Stimulated activated CD8-positive, alpha-beta memory T cell treated with anti-CD3 and anti-CD28 coated beads, Interleukin-4, amount 100 ng/mL, for 48 hours (primary cell): ENCODE results near the gene SMCO2.

ENCODE experiments used
- DNase-seq: peaks from one replicate; pipeline ENCODE4 v3.0.0-alpha.2; 2020

Gene SMCO2

GRCh38 chr12:27446436-27446835 lies at the start of gene SMCO2:
SMCO2 (plus strand) TSS chr12:27446736; CDS start chr12:27470632, 23,896 bp downstream.
- no peak for DNase-seq

GRCh38 chr12:27398466-27398865 lies 48.1 kb upstream of the SMCO2 start:
- no peak for DNase-seq

- DNase-seq = no peak
Observed at GRCh38 chr12:27399074-27399473, 47.5 kb upstream of the SMCO2 start.

DNA sequence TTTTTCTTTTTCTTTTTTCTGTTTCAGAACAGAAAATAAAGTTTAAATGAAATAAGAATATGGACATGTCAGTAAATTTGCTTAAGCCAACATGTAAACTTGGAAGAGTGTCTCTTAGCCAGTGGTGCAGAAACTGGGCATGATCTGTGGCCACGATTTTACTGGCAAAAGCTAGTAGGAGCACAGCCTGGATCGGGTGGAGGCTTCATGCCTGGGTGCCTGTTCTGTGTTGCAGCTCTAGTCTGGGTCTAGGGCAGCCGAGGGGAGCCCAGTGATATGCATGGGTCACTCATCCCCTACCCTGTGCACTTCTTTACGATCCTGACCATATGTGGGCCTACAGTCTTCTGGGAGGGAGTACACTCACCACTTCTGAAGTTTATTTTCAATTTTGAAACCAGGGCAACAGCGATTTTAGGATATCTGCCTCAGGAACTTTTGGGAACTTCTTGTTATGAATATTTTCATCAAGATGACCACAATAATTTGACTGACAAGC lies 45.6 kb upstream of the SMCO2 start:
- DNase-seq = no peak

GRCh38 chr12:27412047-27412446 lies 34.5 kb upstream of the SMCO2 start:
- no peak for DNase-seq

DNA sequence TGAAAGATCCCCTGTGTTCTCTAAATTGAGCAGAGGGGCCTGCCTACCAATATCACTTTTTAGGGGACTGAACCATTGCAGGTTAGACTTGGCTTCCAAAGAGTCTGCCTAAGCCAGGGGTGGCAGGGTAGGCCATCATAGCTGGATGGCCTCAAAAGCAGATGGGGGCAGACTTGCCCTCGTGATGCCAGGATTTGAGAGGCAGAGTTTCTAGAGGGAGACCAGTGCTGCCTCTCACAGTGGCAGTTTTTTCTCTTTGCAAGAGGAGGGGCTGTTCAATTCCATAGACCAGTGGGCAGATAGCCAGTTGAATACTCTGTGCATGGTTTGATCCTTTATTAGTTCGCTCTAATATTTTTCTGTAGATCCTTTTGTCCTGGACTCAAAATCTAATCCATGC lies 23.8 kb upstream of the SMCO2 start:
- no peak for DNase-seq

- DNase-seq = no peak
Observed at GRCh38 chr12:27424631-27425230, 21.8 kb upstream of the SMCO2 start.

DNA sequence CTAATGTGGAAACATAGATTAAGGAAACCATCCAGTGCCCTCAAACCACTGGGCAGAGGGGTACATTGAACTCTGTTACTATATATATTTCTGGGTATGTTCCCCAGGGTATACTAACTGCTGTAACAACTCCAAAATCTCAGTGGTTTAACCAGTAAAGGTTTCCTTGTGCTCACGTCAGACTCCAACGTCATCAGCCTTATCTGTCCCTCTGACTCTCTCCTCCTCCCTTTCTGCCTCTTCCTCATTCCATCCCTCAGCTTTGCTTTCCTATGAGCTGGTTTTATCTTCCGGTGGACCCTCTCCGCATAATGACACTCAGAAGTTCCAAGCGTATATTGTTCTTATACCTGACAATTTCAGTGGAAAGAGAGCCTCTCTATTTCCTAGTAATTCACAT lies 21.2 kb upstream of the SMCO2 start:
- DNase-seq = no peak

DNA sequence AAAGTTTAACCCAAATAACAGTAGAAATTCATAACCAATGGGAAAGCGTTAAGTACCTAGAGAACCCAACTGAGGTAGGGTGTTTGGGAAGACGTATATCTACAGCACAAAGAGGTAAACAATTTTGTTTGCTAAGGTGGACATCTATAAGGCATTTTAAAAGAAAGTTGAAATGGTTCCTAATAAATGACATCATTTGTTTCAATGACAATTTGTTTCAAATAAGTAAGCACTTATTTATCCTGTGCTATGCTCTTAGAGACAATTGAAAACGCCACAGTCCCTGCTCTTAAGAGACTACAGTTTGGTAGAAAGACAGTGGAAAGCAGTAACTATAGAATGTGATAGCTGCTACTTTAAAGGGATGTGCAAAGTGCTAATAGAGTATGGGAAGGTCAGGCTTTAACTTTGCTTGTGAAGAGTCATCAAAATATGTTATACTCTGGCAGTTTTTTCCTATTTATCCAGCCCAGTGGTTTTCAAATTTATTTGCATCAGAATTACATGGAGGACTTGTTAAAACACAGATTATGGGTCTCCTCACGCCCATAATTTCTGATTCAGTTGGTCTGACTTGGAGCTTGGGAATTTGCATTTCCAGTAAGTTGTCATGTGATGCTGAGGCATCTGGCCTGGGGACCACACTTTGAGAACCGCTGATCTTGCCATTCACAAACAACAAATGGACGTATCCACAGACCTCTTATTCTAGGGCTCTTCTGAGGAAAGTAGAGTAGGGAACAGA lies 19.6 kb upstream of the SMCO2 start:
- DNase-seq = no peak

DNA sequence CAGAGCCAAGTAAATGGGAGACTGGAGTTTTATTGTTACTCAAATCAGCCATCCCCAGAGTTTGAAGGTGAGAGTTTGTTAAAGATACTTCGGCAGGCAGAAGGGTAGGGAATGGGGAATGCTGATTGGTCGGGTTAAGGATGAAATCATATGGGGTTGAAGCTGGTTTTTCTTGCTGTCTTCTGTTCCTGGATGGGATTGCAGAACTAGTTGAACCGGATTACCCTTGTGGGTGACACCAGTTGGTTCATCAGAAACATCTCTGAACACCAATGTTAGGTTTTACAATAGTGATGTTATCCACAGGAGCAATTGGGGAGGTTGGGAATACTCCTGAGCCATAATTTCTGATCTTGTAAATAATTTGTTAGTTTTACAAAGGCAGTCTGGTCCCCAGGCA lies 18.7 kb upstream of the SMCO2 start:
- DNase-seq = no peak

DNA sequence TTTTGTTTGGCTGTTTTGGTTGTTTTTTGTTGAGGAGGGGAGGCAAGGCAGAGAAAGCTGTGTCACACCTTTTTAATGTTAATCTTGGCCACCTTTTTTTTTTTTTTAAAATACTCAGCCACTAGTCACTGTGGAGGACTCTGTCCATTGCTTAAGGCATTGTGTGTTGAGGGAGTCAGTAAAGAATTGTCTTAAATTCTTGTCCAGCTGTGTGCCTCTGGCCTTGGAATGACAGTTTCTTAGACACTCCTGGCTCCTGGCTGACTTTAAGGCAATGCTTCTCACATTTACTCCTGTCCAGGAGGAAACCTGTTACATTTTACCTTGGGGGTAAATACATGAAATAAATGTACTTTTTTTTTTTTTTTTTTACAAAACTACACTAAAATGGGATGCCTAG lies 18.1 kb upstream of the SMCO2 start:
- no peak for DNase-seq

DNA sequence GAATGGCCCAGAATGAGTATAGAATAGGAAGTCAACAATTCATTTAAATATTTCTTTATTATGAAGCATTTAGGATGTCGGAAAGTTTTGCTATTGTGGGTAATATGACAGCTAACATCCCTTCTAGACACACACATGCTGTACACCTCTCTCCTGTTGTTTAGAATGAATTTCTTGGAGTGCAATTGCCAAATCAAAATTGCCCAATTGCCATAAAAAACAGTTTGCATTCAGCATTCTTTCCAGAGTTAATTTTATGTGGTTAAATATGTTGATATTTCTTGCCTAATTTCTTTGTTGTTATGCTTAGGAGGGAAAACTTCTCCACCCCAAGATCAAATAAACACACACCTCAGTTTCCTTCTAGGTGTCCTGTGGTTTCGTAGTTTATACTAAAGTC lies 16.9 kb upstream of the SMCO2 start:
- DNase-seq = no peak

DNA sequence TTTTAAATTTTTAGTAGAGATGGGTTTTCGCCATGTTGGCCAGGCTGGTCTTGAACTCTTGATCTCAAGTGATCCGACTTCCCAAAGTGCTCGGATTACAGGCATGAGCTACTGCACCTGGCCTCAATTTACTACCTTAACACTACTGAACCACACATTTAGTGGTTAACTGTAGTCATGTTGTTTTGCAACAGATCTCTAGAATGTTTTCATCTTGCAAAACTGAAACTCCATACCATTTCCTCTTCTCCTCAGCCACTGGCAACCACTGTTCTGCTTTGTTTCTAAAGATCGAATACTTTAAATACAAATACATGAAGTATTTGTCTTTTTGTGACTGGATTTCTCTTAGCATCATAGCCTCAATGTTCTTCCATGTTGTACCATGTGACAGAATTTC lies 15.4 kb upstream of the SMCO2 start:
- no peak for DNase-seq

DNA sequence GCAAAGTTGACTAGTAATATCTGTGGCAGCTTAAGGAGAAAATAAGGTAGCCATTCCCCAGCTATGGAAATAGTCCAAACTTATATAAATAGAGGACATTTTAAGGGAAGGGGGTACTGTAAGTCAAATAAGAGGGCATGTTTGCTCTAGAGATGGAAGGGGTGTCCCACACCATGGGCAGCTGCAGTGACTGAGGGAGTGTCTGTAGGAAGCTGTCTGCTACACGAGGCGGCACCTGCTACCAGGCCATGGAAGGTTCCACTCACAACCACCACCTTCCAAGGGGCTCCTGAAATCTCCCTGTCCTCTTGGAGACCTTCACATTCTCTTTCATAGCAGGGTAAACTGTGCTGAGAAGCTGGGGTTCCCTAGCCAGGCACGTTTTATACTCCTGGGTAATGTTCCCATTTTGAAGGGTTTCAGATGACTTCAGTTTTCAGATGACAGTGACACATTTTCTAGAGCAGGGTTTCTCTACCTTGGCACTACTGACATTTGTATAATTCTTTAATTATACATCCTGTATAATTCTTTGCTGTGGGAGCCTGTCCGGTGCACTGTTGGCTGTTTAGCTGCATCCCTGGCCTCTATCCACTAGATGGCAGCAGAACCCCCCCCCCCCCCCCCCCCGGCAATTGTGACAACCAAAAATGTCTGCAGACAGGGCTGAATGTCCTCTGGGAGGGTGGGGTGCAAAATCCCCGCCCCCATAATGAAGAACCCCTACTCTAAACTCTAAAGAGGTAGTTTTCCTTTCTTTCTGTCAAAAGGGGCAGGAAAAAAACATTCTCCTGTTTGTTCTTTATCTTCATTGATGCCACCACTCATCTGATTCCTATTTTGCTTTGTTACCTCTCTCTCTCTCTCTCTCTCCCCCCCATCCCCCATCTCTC lies 11.6 kb upstream of the SMCO2 start:
- DNase-seq = no peak

- no peak for DNase-seq
Observed at GRCh38 chr12:27436029-27436428, 10.5 kb upstream of the SMCO2 start.

DNA sequence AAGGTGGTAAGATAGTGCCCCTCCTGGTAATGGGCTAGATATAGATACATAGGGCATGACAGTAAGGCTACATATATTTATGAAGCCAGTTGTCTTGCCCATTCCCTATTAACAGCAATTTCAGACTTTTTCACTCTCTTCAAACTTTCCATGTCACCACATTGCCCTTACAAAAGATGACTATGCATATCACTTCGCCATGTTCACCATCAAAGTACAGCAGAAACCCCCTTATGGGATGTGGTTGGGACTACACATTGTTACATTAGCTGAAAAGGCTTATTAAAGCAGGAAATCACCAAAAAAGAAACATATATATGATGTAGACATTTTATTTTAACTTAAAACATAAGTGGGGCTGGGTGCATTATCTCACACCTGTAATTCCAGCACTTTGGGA lies 9.8 kb upstream of the SMCO2 start:
- no peak for DNase-seq

DNA sequence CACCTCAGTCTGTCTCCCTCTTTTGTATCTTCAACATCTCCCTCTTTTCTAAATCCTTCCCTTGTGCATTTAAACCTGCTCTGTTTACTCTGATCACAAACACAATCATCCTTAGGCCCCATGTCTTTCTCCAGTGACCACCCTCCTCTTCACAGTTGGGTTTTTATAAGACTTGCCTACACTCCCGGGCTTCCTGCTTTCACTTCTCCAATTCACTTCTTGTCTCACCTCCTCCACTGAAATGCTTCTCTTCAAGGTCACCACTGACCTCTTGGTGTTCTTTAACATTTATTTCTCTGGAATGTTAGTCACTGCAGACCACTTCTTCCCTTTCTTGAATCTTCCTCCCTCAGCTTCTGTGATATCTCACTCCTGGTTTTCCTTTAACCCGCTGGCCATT lies 8.7 kb upstream of the SMCO2 start:
- DNase-seq = no peak

GRCh38 chr12:27447761-27448160 lies 1.2 kb downstream of the SMCO2 start:
- no peak for DNase-seq

GRCh38 chr12:27449026-27449425 lies 2.5 kb downstream of the SMCO2 start:
- DNase-seq = no peak

DNA sequence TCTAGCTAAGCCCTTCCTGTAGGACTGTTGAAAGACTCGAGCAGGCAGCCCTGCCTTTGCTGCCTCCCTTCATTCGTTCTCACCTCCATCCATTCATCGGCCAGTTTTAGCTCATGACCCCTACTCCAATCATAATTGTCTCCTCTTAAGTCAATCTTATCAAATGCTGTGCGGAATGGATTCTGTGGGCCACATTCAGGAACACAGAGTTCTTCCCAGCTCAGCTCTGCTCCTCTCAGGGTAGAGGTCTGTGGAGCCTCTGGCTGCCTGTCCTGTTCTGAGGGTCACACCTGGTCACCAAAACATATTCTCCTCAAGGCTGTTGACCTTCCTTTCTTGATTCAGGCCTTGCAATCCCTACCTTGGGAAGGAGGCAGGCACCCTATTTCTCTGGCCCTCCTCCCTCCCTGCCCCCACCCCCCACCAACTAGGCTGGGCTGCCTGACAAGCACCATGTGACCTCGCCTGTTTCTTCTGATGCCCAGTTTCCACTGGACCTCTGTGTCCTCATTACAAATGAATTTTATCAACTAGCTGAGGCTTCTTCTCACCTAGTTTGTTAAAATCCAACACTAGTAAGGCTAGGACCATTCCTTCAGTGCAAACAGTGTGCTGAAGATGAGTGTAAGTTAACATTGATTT lies 3.5 kb downstream of the SMCO2 start:
- no peak for DNase-seq

- no peak for DNase-seq
Observed at GRCh38 chr12:27451036-27451825, 4.7 kb downstream of the SMCO2 start.

DNA sequence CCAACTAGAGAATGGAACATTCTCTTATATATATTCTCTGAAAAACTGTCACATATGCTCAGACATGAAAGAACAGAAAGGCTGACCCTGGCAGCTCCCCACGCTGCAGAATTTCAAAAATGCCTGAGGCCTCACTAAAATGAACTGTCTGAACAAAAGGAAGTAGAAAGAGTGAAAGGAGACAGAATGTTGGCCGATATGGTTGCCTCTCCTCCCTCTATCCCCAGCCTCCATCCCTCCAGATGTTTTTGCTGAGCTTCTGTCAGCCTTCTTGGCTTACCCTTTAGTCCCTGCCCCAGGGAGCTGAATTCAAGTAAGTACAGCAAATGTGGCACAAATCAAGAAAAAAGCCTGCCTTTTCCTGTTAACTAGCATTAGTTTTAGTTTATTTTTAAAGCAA lies 6.9 kb downstream of the SMCO2 start:
- no peak for DNase-seq
